ENCODE measurements around the gene SAA2. TPM values are rescaled to one million over a fixed set of nuclear protein-coding genes. Genes with fewer than 3 reads are reported as not detected.

SAA2 gene
- total RNA-seq, 1 experiment from 2014 or later: 1.2 TPM

DNA sequence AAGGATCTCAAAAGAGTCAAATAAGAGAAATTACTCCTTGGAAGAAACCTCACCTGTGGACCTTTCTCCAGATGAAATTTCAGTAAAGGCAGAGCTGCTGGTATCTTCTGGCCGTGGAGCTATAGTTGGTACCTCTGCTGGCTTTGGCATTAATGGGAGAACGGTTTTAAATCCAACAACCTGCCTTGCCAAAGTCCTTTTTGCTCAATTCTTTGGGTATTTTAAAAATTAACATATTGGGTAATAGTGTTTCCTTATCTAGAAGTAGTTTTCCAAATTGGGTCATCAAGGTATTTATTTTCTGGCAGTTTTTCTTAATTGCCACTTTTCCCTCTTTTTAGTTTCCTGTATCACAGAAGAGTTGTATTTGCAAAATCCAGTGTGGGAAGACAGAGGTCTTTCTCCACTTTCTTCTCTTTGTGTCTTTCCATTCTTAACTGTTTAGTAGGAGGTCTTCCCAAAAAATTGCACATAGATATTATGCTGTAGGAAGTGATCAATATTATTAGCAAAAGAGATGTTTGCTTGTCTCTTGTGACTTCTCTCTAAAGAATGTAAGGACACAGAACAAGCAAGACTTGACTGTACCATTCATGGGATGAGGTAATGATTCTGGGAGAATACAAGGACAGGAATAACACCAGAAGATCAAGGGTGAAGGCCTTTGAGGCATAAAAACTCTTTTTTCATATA, 11.7 kb downstream of the SAA2 start, which contains the start of gene SAA4:
Gene SAA4, minus strand, starts transcription at position 139 of the 693 bp plus-strand sequence. CDS start 876 bp downstream, outside the sequence.
- POLR2A ChIA-PET (ENCODE audit: low non-redundant PET): no interaction called here
- Histone ChIP-seq H3K36me3 (ENCODE audit: insufficient read depth, low read length, poor library complexity, severe bottlenecking) (no peaks in the 10 kb centered on the region), H3K4me3 (ENCODE audit: low read depth, low read length, poor library complexity, severe bottlenecking) (no peak within 1 kb of the TSS), H3K27me3 (replicated peaks; ENCODE audit: insufficient read depth, low read depth, low read length, poor library complexity) (peaks cover 27% of the 10 kb centered on the region), H3K9me3 (ENCODE audit: low read depth, low read length, poor library complexity, severe bottlenecking) (no peaks in the 10 kb centered on the region), H3K27ac (ENCODE audit: low read depth, low read length, poor library complexity, severe bottlenecking) (no peak within 1 kb of the TSS), H3K4me1 (ENCODE audit: insufficient read depth, low read length, poor library complexity, severe bottlenecking) (no peaks in the 10 kb centered on the region)
- no peak for TF ChIP-seq EZH2 (IDR thresholded peaks at IDR 0.05; ENCODE audit: borderline replicate concordance, low read depth, low read length, poor library complexity, severe bottlenecking)
- TF ChIP-seq, protein P1, sequence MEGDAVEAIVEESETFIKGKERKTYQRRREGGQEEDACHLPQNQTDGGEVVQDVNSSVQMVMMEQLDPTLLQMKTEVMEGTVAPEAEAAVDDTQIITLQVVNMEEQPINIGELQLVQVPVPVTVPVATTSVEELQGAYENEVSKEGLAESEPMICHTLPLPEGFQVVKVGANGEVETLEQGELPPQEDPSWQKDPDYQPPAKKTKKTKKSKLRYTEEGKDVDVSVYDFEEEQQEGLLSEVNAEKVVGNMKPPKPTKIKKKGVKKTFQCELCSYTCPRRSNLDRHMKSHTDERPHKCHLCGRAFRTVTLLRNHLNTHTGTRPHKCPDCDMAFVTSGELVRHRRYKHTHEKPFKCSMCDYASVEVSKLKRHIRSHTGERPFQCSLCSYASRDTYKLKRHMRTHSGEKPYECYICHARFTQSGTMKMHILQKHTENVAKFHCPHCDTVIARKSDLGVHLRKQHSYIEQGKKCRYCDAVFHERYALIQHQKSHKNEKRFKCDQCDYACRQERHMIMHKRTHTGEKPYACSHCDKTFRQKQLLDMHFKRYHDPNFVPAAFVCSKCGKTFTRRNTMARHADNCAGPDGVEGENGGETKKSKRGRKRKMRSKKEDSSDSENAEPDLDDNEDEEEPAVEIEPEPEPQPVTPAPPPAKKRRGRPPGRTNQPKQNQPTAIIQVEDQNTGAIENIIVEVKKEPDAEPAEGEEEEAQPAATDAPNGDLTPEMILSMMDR (conservative IDR thresholded peaks at IDR 0.05; ENCODE audit: low read depth, low read length): no peak
- CTCF ChIA-PET: no interaction called here
- DNase-seq (ENCODE audit: low spot score): no peak
- BruUV-seq (replicated peaks): no TSS peak
- intact Hi-C loops (cut with micrococcal nuclease; ENCODE audit: unreplicated experiment): no loop called here

DNA sequence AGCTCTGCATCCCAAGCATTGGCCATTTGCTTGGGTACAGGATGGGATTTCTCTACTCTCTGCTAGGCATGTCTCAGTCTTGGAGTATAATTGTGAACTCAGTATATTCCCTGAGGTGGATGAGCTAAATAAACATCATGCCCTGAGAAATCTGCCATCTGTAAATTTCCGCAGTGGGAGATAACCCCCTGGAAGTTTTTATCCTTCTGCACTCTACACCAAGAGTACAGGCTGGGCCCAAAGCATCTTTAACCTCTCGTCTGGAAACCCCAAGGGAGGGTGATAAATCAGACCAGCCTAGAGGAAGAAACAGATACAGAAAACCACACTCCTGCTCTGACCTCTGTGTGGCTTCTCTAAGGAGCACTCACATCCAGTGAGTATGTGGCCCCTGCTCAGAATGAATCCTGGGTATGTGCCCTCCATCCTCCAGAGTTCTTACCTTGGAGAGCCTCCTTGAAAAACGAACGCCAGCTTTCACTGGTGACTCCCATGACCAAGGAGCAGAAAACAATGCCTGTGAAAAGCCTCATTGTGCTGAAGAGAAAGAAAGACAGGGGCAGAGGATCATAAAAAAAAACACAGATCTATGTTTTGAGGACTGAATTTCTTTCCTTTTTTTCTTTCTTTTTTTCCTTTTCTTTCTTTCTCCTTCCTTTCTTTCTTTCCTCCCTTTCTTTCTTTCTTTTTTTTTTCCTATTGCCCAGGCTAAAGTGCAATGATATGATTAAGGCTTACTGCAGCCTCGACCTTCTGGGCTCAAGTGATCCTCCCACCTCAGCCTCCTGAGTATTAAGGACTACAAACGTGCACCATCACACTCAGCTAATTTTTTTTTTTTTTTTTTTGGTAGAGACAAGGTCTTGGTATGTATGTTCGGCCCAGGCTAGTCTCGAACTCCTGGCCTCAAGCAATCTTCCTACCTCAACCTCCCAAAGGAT, 12.8 kb downstream of the SAA2 start:
- Histone ChIP-seq H3K27ac (ENCODE audit: low read depth, low read length, poor library complexity, severe bottlenecking) (no peak overlapping the region), H3K9me3 (ENCODE audit: low read depth, low read length, poor library complexity, severe bottlenecking) (no peaks in the 10 kb centered on the region), H3K4me1 (ENCODE audit: insufficient read depth, low read length, poor library complexity, severe bottlenecking) (no peaks in the 10 kb centered on the region), H3K36me3 (ENCODE audit: insufficient read depth, low read length, poor library complexity, severe bottlenecking) (no peaks in the 10 kb centered on the region), H3K4me3 (ENCODE audit: low read depth, low read length, poor library complexity, severe bottlenecking) (no peak overlapping the region), H3K27me3 (replicated peaks; ENCODE audit: insufficient read depth, low read depth, low read length, poor library complexity) (peaks cover 27% of the 10 kb centered on the region)
- no peak for DNase-seq (ENCODE audit: low spot score)
- POLR2A ChIA-PET (ENCODE audit: low non-redundant PET): no interaction called here
- BruUV-seq (replicated peaks): no TSS peak
- TF ChIP-seq, protein P1 (conservative IDR thresholded peaks at IDR 0.05; ENCODE audit: low read depth, low read length): no peak
- CTCF ChIA-PET: no interaction called here
- intact Hi-C loops (cut with micrococcal nuclease; ENCODE audit: unreplicated experiment): no loop called here

DNA sequence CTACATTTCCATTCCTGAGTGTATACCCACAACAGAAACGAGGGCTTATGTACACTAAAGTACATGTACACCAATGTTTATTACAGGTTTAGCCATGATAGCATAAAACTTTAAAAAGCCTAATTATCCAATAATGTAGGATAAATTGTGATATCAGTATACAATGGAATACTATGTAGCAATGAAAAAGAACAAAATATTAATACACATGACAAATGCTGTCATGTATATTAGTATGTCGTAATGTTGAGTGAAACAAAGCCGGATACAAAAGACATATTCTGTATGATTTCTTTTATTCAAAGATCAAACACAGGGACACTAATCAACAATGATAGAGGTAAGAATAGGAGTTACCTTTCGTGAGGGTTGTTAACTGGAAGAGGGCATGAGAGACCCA, 14.6 kb downstream of the SAA2 start:
- H3K36me3 ChIP-seq (ENCODE audit: insufficient read depth, low read length, poor library complexity, severe bottlenecking): no peaks in the 10 kb centered on the region
- TF ChIP-seq, protein P1 (conservative IDR thresholded peaks at IDR 0.05; ENCODE audit: low read depth, low read length): no peak
- TF ChIP-seq EZH2 (IDR thresholded peaks at IDR 0.05; ENCODE audit: borderline replicate concordance, low read depth, low read length, poor library complexity, severe bottlenecking): no peak
- no peaks in the 10 kb centered on the region for H3K9me3 ChIP-seq (ENCODE audit: low read depth, low read length, poor library complexity, severe bottlenecking)
- peaks cover 19% of the 10 kb centered on the region for H3K27me3 ChIP-seq (replicated peaks; ENCODE audit: insufficient read depth, low read depth, low read length, poor library complexity)
- no peaks in the 10 kb centered on the region for H3K4me1 ChIP-seq (ENCODE audit: insufficient read depth, low read length, poor library complexity, severe bottlenecking)
- no peak overlapping the region for H3K4me3 ChIP-seq (ENCODE audit: low read depth, low read length, poor library complexity, severe bottlenecking)
- intact Hi-C loops (cut with micrococcal nuclease; ENCODE audit: unreplicated experiment): no loop called here
- BruUV-seq (replicated peaks): no TSS peak
- CTCF ChIA-PET: interaction anchor here (0.6 kb wide), 1 partner anchor 119 kb away, joined by 3 read pairs; no protein-coding TSS in a partner anchor
- POLR2A ChIA-PET (ENCODE audit: low non-redundant PET): no interaction called here
- no peak overlapping the region for H3K27ac ChIP-seq (ENCODE audit: low read depth, low read length, poor library complexity, severe bottlenecking)
- no peak for DNase-seq (ENCODE audit: low spot score)

Data from A673 (cell line).